ENCODE data around the gene LIN7B. TPM values are rescaled to one million over a fixed set of nuclear protein-coding genes. Genes with fewer than 3 reads are reported as not detected.

Gene LIN7B
- total RNA-seq, 1 experiment from 2014 or later, result 7.0 TPM

DNA sequence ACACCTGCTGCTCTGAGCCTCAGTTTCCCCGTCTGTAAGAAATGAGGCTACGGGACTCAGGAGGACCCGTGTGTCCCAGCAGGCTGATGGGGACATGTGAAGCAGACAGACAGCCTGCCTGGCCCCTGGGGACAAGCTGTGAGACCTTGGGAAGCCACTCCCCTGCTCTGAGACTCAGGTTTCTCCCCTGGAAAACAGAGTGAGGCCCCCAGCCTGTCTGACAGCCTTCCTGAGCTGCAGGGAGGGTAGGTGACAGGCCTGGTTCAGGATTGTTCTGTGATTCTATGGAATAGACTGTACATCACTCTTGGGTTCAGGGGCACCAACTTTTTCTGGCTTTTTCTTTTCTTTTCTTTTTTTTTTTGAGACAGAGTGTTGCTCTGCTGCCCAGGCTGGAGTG is 46.6 kb upstream of the LIN7B start:
- Mint-ChIP-seq H3K4me1 (ENCODE audit: low read depth, unreplicated experiment) (no peaks in the 10 kb centered on the region), H3K9me3 (ENCODE audit: low read depth, unreplicated experiment) (peaks cover 7% of the 10 kb centered on the region), H3K27ac (ENCODE audit: unreplicated experiment) (no peak overlapping the region), H3K27me3 (ENCODE audit: unreplicated experiment) (peaks cover 65% of the 10 kb centered on the region), H3K4me3 (ENCODE audit: low read depth, unreplicated experiment) (no peak overlapping the region), H3K36me3 (ENCODE audit: insufficient read depth, unreplicated experiment) (peaks cover 10% of the 10 kb centered on the region)
- intact Hi-C loops (cut with micrococcal nuclease; ENCODE audit: unreplicated experiment), result no loop called here
- no TSS peak for BruUV-seq (replicated peaks)
- CTCF ChIA-PET, result no interaction called here
- no peak for TF ChIP-seq CTCF (IDR thresholded peaks at IDR 0.05; ENCODE audit: unreplicated experiment)
- no peak for DNase-seq

DNA sequence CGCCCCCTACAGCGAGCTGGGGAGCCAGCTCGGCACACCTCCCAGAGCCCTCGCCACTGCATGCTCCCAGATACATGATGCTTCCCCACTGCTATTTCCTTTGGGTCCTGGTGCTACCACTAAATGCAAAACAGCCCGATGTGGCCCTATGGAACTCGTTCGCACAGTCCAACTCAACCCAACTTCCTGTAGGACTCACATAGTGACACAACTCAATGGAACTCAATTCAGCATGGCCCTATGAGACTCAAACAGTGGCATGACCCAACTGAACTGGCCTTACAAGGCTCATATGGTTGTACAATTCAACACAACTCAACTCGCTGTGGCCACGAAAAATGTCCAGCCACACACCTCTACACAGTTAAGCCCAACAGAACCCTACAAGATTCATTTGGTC is 45.1 kb upstream of the LIN7B start:
- H3K4me3 Mint-ChIP-seq (ENCODE audit: low read depth, unreplicated experiment), result no peak overlapping the region
- CTCF ChIA-PET, result interaction anchor here (0.6 kb wide), 1 partner anchor 188 kb away, joined by 6 read pairs; no protein-coding TSS in a partner anchor
- H3K9me3 Mint-ChIP-seq (ENCODE audit: low read depth, unreplicated experiment), result peaks cover 7% of the 10 kb centered on the region
- DNase-seq, result no peak
- peaks cover 14% of the 10 kb centered on the region for H3K4me1 Mint-ChIP-seq (ENCODE audit: low read depth, unreplicated experiment)
- H3K27me3 Mint-ChIP-seq (ENCODE audit: unreplicated experiment), result peaks cover 80% of the 10 kb centered on the region
- no peak for TF ChIP-seq CTCF (IDR thresholded peaks at IDR 0.05; ENCODE audit: unreplicated experiment)
- intact Hi-C loops (cut with micrococcal nuclease; ENCODE audit: unreplicated experiment), result no loop called here
- peaks cover 22% of the 10 kb centered on the region for H3K36me3 Mint-ChIP-seq (ENCODE audit: insufficient read depth, unreplicated experiment)
- BruUV-seq (replicated peaks), result no TSS peak
- no peak overlapping the region for H3K27ac Mint-ChIP-seq (ENCODE audit: unreplicated experiment)

- DNase-seq, result no peak
- peaks cover 22% of the 10 kb centered on the region for H3K4me1 Mint-ChIP-seq (ENCODE audit: low read depth, unreplicated experiment)
- H3K27ac Mint-ChIP-seq (ENCODE audit: unreplicated experiment), result no peak overlapping the region
- BruUV-seq (replicated peaks), result no TSS peak
- intact Hi-C loops (cut with micrococcal nuclease; ENCODE audit: unreplicated experiment), result no loop called here
- H3K27me3 Mint-ChIP-seq (ENCODE audit: unreplicated experiment), result peaks cover 82% of the 10 kb centered on the region
- CTCF ChIA-PET, result interaction anchor here (0.6 kb wide), 1 partner anchor 11 kb away, joined by 3 read pairs; no protein-coding TSS in a partner anchor
- H3K4me3 Mint-ChIP-seq (ENCODE audit: low read depth, unreplicated experiment), result no peak overlapping the region
- TF ChIP-seq CTCF (IDR thresholded peaks at IDR 0.05; ENCODE audit: unreplicated experiment), result no peak
- peaks cover 22% of the 10 kb centered on the region for H3K36me3 Mint-ChIP-seq (ENCODE audit: insufficient read depth, unreplicated experiment)
- H3K9me3 Mint-ChIP-seq (ENCODE audit: low read depth, unreplicated experiment), result peaks cover 7% of the 10 kb centered on the region
These were observed 43.8 kb upstream of the LIN7B start for GRCh38 chr19:49070416-49070815.

- no peak for DNase-seq
- CTCF ChIA-PET, result no interaction called here
- Mint-ChIP-seq H3K9me3 (ENCODE audit: low read depth, unreplicated experiment) (peaks cover 7% of the 10 kb centered on the region), H3K27ac (ENCODE audit: unreplicated experiment) (no peak overlapping the region), H3K36me3 (ENCODE audit: insufficient read depth, unreplicated experiment) (peaks cover 22% of the 10 kb centered on the region), H3K27me3 (ENCODE audit: unreplicated experiment) (peaks cover 66% of the 10 kb centered on the region), H3K4me3 (ENCODE audit: low read depth, unreplicated experiment) (no peak overlapping the region), H3K4me1 (ENCODE audit: low read depth, unreplicated experiment) (peaks cover 29% of the 10 kb centered on the region)
- no peak for TF ChIP-seq CTCF (IDR thresholded peaks at IDR 0.05; ENCODE audit: unreplicated experiment)
- intact Hi-C loops (cut with micrococcal nuclease; ENCODE audit: unreplicated experiment), result no loop called here
- BruUV-seq (replicated peaks), result no TSS peak
These were observed 42.2 kb upstream of the LIN7B start for GRCh38 chr19:49071860-49072547.
